Tibial nerve (tissue), 4 donors: ENCODE data around the gene CFL1.

ENCODE experiments used
- CTCF ChIP-seq, 5 experiments: fragments of 200-600 bp in 3 of 5; fragments of 450-650 bp in 2 of 5; sonication (generic) in 3 of 5; IDR thresholded peaks; one replicate each; pipeline ENCODE4 v1.5.1; 2016 to 2019; ENCODE audit warnings: antibody characterized with exemption in 5 of 5, mild to moderate bottlenecking in 3 of 5, moderate library complexity in 2 of 5
- EP300 ChIP-seq, 2 donors: sonication (generic); formaldehyde crosslinking; IDR thresholded peaks; one replicate each; pipeline ENCODE4 v1.6.1; 2017; ENCODE audit warnings: antibody characterized with exemption in 2 of 2, mild to moderate bottlenecking in 1 of 2
- POLR2A ChIP-seq, 2 donors: fragments of 450-650 bp; IDR thresholded peaks; one replicate each; pipeline ENCODE4 v1.6.1; 2017; ENCODE audit warnings: antibody characterized with exemption in 2 of 2, mild to moderate bottlenecking in 2 of 2, moderate library complexity in 2 of 2

GRCh38 chr11:65864706-65865471 lies 6.9 kb upstream of the CFL1 start:
- TF ChIP-seq CTCF (IDR thresholded peaks at IDR 0.05) (no peak), POLR2A (IDR thresholded peaks at IDR 0.05) (no peak), EP300 (IDR thresholded peaks at IDR 0.05) (no peak)
